IPS DF 19.7 (cell line): Measurements from ENCODE around the gene MRPL10.

ENCODE experiments used
- DNase-seq: peaks from one replicate; pipeline ENCODE4 v3.0.0-alpha.2; 2013; ENCODE audit warnings: low read depth, low spot score

Gene MRPL10

DNA sequence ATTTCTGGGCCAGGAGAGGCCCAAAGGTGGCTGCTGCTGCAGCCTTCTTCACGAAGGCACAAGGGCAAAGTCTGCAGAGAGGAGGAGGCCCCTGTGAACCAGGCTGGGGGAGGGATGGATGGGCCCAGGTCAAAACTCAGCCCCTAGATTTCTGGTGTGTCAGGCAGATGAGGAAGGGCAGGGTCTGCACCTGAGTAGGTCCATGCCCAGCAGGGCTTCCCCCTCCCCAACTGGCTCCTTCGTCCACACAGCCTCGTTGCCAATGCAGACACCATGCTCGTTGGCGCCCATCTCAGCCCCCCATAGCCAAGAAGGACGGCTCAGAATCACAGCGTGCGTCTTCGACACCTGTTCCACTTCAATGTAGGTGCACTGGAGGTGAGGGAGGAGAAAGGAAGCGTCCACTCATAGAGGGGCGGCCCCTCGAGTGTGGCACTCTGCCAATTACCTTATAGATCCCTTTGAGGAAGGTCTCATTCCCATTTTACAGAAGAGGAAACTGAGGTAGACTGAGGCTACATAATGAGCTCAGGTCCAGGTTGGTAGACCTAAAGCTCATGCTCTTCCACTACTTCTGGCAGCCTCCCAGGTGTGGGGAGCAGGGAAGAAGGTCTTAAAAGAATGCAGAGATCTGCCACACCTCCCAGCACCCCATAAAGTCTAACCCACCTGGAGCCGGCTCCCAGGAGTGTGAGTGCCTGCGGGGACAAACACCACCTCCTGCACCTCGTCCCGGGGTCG lies 8.8 kb upstream of the MRPL10 start:
- no peak for DNase-seq

DNA sequence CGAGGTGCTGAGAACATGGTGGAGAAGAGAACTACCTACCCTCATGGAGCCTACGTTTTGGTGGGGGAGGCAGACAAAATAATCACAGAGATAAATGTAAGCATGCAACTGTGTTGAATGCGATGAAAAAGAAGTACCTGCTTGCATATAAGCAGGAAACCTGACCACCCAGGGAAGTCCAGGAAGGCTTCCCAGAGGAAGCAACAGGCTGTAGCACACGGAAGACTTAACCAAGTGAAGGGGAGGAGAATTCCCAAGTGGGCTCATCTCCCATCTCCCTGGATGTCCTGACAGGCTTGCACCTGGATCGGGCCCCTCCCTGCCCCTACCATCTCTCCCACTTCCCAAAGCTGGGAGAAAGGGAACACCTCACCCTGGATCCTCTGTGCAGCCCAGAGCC lies 7.7 kb upstream of the MRPL10 start:
- no peak for DNase-seq

DNA sequence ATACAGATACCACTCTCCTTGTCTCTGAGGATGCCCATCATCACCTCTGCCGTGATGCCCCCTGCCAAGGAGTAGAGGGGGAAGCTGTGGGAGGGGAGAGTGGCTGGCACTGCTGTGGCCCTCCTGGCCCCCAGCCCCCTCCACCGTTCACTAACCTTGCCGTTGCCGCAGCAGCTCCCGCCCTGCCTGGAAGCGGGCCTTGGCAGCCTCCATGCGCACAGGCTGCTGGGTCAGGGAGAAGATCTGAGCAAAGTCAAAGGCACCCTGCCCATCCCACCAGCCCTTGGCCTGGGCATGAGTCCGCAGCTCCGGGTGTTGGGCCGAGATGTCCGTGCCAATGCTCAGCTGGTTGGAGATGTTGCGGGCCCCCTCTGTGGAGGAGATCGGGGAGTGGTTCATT lies 7.3 kb upstream of the MRPL10 start:
- no peak for DNase-seq

DNA sequence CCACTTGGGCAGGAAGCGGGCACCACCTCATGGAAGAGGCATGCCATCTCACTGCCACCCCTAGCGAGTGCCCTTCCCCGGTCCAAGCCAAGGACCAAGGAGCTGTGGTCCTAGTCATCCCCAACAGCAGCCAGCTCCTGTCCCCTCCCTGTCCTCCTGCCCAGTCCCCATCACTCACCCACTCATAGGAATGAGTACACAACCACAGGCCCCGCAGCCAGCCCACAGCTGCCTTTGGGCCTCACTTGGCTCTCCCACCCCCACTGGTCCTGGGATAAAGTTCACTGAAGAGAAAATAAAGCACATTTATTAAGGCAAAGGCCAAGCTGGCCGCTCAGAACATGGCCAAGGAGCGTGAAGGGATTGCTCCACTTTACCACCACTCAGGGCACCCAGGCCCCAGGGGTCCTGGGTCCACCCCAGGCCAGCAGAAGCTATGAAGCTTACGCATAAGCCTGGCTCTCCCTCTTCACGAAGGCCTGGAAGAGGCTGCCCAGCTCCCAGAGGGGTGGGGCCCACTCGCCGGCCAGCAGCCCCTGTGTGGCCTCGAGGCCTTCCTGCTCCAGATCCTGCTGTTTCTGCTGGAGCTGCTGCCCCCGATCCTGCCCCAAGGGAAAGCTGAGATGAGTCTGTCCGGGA lies 6.2 kb upstream of the MRPL10 start:
- no peak for DNase-seq

DNA sequence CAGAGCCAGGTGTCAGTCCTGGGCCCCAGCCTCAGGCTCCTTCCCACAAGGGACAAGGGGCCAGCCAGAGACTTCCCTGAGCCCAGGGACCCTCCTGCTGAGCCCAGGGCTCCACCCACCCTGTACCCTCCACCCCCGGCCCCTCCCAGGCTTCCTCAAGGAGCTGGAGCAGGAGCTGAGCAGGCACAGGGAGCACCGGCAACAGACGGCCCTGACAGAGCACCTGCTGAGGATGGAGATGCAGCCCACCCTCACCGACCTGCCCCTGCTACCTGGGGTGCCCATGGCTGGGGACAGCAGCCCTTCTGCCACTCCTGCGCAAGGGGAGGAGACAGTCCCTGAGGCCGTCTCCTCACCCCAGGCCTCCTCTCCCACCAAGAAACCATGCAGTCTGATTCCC lies 5.3 kb upstream of the MRPL10 start:
- no peak for DNase-seq

DNA sequence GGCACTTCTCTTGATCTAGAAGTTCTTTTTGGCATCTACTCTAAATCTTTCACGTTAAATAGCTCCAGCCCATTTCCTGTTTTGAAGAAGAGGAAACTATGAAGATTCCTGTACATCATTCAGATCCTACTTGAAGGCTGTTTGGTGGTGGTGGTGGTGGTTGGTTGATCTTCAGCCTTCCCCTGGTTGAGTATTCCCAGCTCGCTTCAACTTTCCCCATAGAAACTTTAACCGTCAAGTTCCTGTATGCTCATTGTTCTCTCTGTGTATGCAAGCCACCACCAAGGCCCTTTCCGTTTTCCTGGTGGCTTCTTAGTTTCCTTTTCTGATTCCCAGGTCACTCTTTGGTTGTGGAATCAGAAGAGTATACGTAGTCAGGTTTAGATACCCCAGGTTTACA lies 3.4 kb upstream of the MRPL10 start:
- no peak for DNase-seq

DNA sequence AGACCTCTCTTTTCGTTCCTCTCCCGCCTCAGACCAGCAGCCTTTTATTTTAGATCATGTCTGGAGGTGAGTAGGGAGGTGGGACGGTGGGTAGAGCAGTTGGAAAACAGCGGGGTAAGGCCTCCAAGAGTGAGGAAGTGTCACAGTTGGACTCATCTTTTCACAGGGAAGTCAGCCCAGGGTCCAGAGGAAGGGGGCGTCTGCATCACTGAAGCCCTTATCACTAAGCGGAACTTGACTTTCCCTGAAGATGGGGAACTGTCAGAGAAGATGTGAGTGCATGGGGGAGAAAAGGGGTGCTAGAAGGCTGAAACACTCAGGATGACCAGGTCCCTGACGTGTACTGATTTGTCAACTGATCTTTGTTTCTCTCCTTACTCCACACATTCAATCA lies 590 bp upstream of the MRPL10 start:
- DNase-seq: no peak

DNA sequence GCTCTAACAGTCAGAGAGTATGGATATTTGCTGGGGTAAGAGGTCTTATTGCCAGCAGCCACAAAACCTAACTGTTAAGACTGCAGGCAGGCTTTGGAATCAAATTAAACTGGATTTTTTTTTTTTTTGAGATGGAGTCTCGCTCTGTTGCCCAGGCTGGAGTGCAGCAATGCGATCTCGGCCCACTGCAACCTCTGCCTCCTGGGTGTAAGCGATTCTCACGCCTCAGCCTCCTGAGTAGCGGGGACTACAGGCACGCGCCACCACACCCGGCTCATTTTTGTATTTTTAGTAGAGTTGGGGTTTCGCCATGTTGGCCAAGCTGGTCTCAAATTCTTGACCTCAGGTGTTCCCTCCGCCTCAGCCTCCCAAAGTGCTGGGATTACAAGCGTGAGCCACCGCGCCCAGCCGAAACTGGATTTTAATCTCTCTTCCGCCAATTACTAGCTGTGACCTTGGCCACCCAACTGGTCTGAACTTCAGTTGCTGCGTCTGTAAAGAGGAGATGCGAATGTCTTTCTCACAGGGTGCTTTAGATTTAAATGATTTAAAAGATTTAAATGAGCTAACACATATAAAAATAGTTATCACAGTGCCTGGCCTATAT lies 842 bp downstream of the MRPL10 start:
- DNase-seq: no peak

DNA sequence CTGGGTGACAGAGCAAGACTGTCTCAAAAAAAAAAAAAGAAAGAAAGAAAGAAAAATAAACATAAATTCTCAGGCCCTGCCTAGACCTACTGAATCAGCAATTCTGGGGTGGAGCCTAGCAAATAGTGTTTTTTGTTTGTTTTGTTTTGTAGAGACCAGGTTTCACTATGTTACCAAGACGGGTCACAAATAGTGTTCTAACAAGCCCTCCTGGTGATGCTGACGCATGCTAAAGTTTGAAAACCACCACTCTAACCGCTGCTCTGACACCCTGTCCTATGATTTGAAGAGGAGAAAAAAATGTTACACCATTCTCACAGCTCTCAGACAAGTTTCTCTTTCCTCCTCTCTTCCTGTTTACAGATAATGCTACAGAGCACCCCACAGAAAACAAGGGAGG lies 1.5 kb downstream of the MRPL10 start:
- no peak for DNase-seq

DNA sequence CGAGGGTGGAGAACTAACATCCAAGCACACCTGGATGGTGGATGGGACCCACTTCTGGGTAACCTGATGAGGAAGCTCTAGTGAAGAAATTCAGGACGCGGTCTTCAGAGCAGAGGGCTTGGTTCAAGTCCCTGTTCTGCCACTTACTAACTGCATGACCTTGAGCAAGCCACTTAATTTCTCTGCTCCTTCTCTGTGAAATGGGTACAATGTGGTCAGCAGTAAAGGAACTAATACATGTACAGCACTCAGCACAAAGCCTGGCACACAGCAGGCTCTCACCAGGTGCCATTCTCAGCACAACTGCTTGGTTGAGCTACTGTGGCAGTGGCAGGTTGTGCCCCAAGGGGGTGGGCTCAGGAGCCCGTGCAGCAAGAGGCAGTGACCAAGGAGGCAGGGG lies 7.8 kb downstream of the MRPL10 start:
- DNase-seq: no peak

DNA sequence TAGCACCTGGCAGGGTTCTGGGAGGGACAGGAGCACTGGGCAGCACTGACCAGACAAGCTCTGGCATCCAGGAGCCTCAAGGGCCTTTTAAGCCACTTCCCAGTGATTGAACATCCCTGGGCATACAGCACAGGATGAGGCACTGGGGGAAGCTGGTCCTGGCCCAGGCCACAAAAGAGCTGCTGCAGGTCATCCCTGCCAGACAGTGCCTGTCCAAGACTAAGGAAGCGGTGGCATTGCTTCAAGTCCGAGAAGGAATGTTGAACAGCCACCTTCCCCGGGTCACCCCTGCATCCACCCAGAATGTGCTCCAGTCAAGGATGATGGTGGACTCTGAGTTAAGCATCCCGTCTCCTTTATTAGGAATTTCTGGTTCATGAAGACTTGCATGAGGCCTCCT lies 8.6 kb downstream of the MRPL10 start:
- no peak for DNase-seq

DNA sequence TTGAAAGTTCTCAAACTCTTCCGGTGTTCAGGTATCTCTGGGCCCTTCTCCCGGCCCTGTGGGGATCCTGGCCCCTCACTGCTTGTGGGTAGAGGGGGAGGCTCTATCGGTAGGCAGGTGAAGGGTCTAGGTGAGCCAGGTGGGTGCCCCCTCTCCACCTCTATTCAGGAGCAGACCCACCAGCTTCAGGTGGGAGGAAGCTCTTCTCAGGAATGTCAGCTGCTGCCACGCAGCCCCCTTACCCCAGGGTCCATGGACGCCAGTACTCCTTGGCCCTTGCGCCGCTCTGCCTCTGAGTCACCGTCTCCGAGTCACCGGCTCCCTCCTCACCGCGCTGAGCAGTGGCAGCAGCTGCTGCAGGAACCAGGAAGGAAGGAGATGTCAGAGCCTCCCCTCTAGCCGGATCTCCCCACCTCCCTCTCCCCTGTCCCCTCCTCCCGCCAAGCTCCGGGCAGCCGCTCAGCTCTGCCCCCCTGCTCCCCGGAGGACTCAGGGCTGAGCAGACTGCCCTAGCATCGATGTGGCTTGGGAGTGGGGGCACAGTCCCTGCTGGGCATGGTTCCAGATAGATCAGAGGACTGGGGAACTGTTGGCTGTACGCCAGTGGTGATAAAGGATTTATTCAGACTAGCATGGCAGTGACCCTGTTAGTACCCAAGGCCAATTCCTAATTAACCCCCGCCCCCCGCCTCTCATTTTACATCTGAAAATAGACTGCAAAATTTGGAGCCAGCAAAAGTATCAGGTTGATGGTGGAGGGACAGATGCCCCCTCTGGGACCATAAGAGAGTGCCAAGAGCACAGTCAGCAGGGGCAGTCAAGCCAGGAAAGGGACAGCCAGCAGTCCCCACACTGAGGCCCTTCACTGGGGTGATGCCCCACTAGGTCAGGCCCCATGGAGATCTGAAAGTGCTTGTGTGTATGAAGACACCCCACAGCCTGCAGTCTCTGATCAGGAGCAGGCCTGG lies 9.6 kb downstream of the MRPL10 start, which contains the start of gene OSBPL7:
OSBPL7 (minus strand) TSS at position 371 of the 968 bp plus-strand sequence. CDS start 1,516 bp downstream, outside the sequence.
- DNase-seq: no peak

DNA sequence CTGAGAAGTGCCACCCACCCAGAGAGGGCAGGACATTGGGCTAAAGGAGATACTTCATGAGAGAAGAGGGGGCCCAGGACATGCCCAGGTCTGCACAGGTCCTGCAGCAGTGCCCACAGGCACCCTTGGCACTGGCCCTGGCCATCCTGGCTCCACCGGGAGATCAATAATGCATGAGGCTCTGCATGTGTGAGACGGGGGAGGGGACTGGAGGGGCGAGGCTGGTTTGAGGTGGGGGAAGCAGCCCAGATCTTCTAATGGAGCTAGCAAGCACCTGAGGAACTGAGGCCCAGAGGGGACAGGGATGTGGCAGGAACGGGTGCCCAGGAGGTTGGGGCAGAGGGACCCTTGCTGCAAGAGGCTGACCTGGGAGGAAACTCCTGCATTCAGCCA lies 10.3 kb downstream of the MRPL10 start:
- no peak for DNase-seq

DNA sequence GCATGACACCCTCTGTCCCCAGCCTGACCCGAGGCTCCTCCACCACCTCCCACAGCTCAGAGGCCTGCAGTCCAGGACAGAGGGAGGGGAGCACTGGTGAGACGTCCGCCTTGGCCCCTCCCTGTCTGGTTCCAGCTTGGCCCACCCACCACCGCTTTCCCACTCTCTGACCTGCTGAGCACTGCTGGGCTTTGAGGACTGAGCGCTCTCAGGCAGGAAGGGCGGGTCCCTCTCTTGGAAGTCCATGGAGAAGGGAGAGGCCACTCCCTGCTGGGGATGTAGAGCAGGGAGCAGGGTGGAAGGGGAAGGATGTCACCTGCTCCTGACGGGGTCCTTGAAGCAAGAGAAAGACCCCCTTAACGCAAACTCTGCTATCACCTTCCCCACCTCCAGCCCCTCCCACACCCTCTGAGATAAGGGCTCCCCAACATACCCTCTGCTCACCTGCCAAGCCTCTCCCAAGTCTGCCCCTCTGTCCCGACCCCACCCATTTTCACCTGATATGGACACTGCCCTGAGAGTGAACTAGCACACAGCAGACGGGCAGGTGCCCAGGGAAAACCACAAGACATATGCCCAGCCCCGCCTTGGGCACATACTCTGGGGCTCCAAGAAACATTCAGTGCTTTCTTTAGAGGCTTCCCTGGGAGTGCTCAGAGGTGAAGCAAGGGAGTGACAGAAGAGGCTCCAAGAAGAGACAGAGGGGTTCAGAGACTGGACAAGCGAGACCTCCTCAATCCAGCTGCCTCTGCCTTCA lies 11.1 kb downstream of the MRPL10 start:
- no peak for DNase-seq

DNA sequence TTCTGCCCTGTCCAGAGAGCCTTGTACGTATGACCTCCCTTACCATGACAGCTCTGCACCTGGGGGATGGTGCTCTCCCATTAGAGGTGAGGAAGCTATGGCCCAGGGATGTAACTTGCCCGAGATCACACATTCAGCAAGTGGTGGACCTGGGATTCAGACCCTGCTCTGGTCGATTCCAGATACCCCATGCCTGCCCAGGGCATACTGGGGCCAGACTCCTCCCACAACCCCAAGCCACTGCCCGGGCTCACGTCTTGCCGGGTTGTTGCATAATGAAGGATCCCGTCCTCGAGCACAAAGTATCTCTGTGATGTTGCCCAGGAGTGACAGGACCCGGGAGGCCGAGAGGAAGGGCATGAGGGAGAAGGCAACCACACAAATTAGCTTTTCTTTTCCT lies 11.9 kb downstream of the MRPL10 start:
- no peak for DNase-seq

DNA sequence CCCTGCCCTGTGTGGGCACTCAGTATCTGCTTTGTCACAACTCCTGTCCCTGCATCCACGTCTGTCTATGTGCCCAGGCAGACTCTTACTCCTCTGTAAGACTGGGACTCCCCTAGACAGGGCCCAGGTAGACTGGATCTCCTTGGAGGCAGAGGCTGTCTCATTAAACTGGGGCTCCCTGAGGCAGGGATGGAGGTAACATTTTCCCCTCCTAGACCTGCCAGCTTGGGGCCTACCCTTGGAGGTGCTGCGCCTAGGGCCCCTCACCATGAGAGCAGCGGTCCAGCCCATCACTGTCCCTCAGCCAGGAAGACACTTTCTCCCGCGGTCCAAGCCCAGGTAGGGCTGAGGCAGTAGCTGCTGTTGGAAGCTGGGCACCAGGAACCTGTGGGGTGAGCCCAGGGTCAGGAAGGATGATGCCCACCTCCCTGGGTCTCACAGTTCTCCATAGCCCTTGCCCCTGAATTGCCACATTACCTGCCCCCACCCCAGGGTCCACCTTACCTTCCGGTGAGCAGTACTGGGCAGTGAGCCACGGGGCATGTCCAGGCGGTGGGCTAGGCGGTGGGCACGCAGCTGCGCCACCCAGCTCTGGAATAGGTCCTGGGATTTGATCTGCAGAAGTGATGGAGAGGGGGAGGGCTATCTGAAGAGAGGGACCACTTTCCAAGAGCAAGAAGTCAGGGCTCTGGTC lies 13.2 kb downstream of the MRPL10 start:
- DNase-seq: no peak

DNA sequence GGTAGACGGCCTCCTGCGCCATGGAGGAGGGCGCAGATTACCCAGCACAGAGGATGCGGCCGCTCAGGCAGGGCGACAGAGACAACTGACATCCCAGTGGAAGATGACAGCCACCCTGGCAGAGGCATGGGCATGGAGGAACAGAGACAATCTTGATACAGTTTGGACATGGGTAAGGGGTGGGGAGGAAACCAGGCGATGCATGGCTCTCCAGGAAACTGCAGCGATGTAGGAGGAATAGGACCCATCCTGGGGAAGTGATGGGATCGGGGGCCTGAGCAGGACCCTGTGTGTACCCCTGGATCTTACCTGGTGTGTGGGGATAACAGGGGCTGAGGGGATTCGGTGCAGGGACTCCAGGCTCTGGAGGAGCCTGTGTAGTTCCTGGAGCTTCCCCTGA lies 14.4 kb downstream of the MRPL10 start:
- no peak for DNase-seq

DNA sequence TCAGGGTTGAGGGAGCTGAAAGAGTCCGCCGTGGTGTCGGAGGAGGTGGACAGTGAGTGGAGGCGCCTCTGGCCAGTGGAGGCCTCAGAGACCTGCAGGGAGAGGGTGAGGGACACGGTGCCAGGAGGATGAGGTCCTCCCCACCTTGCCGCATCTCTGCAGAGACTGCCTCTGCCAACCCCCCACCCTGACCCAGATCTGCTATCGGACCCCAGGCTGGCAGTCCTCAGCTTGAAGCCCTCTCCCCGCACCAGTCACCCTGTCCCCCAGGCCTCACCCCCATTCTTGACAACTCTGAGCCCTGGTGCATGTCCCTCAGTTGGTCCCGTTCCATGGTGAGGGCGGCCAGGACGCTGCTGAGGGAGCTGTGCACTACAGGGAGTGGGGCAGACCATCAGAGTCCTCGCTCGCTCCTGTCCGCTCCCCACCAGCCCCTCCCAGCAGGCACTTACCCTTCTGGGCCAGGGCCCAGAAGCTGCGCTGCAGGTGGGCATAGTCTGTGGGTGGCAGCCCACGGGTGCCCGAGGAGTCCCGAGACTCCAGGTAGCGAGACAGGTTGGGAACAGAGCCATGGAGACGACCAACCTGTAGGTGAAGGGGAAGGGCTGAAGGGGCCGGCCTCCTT lies 15.1 kb downstream of the MRPL10 start:
- no peak for DNase-seq

DNA sequence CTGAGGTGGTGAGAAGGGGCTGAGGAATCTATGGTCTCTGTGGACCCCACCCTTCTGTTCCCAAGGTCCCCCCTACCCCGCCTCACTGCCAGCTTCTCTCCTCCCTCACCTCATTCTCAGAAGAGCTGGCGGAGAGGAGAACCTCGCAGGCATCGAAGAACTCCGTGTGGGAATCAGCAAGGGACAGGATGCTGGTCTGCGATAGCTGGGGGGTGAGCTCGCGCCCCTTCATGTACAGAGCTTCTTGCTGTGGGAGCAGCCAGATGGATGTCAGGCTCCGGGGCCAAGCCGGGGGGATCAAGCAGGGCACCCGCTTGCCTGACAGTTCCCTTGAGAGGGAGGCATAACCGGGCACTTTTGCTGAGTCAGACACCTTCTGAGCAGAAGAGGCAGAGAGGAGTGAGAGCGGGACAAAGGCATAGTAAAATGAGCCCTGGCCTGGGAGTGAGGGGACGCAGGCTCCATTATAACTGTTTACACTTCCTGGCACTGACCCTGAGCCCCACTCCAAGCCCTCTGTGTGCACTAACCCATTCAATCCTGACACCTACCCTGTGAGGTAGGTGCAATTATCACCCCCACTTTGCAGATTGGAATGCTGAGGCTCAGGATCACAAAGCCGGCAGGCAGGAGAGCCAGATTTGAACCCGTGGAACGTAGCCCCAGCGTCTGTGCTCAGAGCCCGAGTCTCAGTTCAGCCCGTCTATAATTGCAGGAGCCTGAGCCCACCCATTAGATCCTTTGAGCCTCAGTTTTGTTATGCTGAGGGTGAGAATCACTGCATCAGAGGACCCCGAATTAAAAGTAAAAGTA lies 16.0 kb downstream of the MRPL10 start:
- DNase-seq: no peak
